HG03108 (cell line): ENCODE results near the gene SLC10A7.

Source experiments
- ATAC-seq: cut with Tn5 transposase; IDR thresholded peaks from one replicate; pipeline ENCODE4 v1.9.1; 2021; ENCODE audit warnings: moderate library complexity; ENCODE audit not compliant: unreplicated experiment

SLC10A7 gene, protein sequence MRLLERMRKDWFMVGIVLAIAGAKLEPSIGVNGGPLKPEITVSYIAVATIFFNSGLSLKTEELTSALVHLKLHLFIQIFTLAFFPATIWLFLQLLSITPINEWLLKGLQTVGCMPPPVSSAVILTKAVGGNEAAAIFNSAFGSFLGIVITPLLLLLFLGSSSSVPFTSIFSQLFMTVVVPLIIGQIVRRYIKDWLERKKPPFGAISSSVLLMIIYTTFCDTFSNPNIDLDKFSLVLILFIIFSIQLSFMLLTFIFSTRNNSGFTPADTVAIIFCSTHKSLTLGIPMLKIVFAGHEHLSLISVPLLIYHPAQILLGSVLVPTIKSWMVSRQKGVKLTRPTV

DNA sequence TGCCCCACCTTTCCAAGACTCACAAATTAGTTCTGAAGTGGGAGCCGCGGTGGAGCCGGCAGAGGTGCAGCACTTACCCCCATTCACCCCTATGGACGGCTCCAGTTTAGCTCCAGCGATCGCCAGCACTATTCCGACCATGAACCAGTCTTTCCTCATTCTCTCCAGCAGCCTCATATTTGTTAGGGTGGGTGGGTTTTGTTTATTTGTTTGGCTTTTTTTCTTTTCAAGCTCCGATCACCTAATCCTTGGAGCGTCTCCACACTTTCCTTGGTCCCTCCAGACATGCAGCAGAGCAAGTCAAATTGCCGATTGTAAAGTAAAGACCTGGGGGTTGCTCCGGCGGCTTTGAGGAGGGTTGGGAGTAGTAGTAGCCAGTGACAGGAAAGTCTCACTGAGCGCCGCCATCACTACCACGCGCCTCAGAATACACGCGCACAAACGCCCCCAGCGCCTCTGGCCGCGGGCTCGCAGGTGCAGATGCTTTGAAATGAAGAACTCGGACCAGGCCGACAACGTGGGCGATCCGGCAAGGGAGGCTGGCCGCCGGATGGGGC lies at the start of gene SLC10A7:
Gene SLC10A7, minus strand, starts transcription at position 400 of the 557 bp plus-strand sequence. Its CDS starts 223 bp downstream, at position 177.
- peak; percentile 77 for ATAC-seq

DNA sequence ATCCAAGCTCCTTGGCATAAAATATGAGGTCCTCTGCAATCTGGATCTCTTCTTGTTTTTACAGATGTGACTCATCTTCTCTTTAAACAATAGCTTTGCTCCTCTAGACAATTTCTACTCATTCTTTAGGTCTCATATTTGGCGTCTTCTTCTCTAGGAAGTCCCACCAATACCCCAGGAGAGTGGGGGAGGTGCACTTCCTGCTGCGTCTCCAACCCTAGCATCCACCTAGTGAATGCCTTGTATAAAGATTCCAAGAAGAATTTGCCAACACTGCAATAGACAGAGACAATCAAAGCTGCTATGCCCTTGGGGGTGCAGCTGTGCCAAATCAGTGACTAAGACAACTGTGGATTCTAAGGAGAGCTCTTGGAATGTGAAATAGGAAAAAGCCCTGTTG lies 45.7 kb upstream of the SLC10A7 start:
- ATAC-seq, result no peak

DNA sequence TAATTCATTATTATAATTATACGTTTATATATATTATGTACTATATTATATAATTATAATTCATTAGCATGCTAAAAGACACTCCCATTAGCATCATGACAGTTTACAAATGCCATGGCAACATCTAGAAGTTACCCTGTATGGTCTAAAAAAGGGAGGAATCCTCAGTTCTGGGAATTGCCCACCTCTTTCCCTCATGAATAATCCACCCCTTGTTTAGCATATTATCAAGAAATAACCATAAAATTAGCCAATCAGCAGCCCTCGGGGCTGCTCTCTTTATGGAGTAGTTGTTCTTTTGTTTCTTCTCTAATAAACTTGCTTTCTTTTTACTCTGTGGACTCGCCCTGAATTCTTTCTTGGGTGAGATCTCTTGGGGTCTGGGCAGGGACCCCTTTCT lies 42.8 kb upstream of the SLC10A7 start:
- ATAC-seq, result no peak

DNA sequence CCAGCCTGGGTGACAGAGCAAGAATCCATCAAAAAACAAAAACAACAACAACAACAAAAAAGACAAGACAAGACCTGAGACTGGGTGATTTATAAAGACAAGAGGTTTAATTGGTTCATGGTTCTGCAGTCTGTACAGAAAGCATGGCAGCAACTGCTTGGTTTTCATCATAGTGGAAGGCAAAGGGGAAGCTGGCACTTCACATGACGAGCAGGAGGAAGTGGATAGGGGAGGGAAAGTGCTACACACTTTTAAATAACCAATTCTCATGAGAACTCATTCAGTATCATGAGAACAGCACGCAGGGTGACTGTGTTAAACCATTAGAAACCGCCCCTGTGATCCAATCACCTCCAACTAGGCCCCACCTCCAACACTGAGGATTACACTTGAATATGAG lies 28.4 kb upstream of the SLC10A7 start:
- ATAC-seq, result no peak

DNA sequence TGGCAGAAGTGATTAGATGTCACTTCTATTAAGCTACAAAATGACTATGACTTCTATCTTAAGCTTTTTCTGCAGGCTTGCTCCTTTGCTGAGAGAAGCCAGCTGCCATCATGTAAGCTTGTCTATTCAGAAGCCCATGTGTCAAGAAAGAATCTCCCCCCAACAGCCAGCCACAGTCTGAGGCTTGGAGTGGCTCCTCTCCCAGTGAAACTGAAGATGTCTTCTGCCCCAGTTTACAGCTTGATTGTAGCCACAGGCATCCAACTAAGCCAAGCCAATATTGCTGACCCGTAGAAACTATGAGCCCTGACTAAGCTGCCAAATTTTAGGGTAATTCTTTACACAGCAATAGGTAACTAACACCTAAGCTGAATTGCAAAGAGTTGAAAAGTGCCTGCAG lies 26.7 kb upstream of the SLC10A7 start:
- no peak for ATAC-seq

DNA sequence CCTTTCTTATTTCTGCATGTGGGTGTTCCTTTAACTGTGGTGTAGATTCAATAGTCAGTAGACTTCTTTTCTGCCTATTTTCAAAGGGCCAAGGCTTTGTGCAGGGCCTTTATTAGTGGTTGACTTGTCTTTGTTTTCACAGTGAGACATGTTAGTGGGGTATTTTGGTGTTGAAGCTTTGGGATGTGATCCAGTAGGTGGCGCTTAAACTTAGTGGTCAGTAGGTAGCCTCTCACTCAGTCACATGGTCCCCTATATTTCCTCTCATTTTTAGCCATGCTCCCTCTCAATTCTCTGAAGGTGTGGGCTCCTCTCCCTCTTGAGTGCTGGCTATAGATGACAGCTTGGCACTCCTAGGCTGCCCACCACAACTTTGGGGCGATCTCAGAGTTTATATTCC lies 23.4 kb upstream of the SLC10A7 start:
- ATAC-seq, result no peak

DNA sequence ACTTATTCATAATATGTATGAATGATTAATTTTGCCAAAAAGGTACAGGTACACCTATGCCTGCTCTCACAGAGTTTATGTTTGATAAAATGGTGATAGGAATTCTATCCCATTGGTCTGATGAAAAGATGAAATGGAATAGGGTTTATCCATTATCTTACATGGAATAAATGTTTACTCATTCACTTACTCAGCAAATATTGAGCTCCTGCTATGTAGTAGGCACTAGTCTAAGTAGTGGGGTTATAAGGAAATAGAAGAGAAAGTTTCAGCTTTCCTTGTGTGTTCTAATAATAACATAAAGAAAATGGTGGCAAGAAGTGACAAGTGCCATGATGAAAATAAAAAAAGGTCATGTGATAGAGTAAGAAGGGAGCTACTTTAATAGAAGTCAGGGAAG lies 12.4 kb upstream of the SLC10A7 start:
- no peak for ATAC-seq

DNA sequence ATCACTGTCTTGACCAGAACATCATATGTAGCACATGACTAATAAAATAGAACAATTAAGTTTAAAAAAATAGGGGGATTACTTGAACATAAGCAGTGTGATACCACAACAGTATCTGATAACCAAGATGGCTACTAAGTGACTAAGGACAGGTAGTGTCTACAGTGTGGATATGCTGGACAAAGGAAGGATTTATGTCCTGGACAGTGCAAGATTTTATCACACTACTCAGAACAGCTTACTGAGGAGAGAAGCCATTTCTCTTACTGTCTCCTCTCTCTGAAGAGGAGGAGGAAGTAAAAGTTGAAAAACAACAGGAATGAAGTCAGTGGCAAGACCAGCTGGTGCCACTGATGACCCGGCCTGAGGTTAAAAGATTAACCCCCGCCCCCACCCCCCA lies 4.0 kb upstream of the SLC10A7 start:
- no peak for ATAC-seq

DNA sequence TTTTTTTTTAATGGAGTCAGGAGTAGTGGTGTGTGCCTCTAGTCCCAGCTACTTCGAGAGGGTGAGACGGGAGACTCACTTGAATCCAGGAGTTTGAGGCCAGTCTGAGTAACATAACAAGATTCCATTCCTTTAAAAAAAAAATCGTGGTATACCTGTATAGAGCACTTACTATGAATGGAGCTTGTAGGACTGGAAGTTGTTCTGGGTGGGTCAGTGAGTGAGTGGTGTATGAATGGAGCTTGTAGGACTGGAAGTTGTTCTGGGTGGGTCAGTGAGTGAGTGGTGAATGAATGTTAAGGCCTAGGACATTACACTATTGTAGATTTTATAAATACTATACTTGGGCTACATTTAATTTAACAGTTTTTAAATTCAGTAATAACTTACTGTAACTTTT lies 2.9 kb upstream of the SLC10A7 start:
- no peak for ATAC-seq

DNA sequence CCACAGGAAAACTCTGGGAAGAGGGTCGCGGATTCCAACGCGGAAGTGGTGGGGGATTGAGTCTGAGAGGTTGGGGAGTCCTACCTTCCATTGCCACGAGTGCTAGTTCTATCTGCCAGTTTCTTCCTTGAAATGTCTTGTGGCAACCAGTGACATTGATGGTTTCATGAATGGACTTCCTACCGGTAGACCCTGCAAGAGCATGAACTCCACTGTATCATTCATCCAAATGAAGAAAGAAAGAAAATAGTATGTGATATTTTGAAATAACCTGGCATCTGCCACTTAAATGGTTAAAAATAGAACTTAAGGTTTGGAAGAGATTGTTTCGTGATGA lies 1.1 kb upstream of the SLC10A7 start:
- peak; percentile 10 for ATAC-seq

DNA sequence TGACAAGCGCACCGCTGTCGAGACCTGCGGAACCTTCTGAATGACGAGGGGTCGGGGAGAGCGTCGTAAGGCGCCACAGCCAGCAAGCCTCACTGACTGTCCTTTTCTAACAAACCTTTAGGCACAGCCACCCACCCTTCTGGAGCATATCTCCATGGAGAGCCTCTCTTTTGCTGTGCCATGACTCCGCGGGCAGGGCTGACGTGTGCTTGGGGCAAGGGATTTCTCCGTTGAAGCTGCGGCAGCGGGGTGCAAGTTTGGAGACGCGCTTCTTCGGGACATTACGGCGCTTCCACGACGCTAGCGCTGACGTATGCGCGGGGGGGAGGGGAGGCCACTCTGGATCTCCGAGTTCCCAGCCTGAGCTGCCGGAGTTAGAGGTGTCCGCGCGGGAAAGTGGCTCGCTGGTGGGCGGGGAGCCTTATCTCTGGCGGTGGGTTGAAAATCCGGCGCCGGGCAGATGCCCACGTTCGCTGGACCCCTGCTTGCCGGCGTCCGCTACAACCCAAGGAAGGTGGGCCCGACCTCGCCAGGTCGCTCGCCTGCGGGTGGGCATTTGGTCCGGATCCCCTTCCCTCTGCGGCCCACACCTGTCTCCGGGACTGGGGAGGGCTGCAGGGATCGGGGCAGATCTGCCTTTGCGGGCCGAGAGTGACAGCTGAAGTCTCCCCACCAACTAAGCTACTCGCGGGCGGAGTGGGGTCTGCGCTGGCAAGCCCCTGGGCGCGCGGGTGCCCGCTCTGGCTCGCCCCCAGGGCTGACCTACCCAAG lies 543 bp upstream of the SLC10A7 start:
- ATAC-seq, result peak; percentile 71

DNA sequence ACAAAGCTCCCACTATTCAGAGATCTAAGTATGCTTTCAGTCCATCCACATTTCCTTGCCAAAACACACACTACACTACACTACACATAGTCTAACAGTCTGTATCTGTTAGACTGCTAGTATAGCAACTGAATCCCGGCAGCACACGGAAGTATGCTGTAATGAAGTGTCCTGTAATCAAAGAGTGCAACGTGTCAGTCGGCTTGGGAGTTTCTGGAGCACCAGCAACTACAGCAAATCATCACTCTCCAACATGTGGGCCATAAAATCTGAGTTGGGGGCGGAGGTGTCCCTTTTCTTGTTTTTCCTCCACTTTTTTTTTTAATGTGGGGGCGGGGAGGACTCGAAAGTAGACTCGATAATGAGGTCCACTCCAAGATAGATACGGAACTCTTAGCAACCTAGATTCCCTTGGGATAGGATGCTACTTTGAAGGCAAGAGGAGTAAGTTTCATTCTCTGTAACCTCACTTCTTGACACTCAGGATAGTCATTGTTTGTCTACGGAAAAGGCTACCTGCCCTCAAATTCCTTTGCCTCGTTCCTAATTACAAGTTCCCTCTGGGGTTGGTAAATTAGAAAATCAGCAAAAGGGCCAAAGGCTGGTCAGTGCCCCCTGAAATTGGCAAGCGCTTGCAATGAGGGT lies 722 bp downstream of the SLC10A7 start:
- peak; percentile 40 for ATAC-seq

DNA sequence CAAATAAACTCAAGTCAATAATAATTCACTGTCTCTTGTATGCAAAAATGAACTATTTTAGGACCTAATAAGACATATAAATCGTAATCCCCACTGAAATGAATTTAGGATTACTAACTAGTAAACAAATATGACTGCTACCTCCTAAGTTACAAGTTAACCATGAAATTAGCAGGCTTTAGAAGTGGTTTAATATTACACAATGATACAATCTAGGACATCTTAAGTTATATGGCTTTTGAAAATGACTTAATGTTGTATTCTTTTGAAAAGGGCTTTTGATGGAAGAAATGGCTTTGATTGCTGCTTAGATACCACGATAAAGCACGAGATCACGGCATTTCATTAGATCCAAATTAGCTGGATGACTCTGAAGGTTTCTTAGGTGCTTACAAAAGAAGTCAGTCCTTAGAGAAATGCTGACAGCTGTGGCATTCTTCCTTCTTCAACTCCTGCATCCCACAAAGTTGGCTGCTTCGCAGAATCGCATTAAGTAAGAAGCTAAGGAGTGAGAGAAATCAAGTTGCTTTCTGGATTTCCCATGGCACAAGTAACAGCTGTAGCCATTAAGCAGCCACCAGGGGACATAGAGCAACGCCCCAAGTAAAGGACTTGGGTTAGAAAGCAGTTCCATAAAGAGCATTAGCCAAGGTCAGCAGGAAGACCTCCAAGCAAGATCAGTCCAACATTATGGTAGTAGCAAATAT lies 6.9 kb downstream of the SLC10A7 start:
- ATAC-seq, result no peak

DNA sequence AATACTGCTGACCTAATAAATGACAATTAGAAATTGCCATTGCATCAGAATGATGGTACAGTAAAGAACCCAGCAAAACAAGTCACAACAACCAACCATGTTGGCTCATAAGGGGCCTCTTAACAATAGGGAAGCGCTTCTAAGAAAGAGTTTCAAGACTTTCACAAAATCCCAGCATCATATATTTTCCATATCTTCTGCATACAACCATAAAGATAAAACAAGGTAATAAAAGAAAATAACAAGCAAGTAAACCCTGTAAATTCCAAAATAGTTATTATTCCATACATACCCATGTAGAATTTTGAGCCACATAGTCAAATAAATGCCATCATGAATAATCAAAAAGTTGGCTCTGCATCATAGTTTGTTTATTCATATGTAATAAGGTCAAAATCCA lies 8.2 kb downstream of the SLC10A7 start:
- ATAC-seq, result no peak

DNA sequence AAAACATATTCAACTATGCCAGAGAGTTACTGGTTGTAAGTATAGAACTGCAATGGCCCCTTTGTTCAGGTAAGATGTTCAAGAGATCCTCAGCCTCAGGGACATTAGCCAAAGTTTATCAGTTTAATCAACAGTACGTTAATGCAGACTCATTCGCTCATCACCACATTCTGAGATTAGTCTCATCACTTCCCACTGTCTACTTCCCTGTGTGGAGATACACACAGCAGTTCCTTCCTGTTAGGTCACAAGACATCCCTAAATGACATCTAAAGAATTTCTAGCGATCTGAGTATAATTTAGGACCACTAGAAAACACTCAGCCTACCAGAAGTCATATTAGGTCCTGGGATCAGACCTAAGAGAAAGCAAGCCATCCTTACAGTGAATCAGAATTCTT lies 10.4 kb downstream of the SLC10A7 start:
- no peak for ATAC-seq

DNA sequence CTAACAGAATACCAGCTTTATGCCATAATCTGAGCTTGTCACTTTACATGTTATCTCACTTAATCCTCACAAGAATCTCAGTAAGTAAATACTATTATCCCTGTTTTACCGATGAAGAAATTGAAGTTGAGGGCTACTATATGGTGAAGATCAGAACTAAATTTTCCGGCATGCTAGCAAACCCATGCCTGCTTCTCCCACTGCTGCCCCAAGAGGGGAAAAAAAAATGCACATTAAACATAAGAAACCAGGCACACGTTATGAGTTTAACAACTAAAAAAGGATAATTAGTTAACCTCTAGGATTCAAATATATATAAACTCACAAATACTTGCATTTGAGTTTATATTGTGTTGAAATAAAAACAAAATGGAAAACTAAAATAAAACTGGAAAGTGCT lies 10.8 kb downstream of the SLC10A7 start:
- ATAC-seq, result no peak

DNA sequence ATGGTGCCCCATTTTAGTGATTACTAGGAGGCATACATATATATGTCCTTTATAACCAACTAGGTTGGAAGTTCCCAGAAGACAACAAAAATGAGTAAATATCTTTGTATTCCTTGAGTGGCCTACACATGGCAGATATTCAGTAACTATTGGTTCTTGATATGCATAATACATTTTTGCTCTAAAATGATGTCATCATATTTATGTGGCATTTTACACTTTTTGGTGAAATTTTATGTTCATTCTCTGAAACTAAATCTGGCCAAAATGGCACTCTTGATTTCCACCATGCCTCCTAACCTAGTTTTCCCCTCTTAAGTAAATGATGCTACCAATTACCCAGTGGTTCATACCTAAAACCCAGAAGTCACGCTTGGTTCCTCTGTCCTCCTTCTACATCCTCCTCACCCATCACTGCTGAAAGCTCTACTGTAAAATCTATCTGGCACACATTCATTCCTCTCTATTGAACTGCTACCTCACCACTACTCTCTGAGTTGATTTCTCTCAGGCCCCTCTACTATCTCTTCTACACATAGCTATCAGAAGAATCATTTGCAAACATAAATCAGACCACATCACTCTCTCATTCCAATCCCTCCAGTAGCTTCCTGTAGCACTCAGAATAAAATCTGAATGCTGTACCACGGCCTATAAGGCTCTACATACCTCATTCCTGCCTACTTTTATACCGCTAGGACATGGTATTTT lies 13.4 kb downstream of the SLC10A7 start:
- no peak for ATAC-seq

DNA sequence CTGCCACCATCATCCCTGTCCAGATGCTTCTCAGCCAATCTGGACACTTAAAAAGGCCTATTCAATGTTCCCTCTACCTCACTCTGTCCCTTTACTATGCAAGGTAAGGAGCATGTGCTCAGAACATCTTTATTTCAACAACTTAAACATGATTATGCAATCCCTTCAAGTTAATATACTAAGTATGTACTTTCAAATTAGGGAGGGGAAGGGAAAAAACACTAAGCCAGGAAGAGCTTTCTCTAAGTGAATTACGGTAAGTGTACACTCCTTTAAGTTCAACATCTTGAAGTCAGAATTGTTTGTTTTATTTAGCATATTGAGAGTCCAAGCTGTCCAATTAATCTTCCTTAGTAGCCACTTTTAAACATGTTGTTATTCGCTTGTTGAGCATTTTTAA lies 14.1 kb downstream of the SLC10A7 start:
- no peak for ATAC-seq

DNA sequence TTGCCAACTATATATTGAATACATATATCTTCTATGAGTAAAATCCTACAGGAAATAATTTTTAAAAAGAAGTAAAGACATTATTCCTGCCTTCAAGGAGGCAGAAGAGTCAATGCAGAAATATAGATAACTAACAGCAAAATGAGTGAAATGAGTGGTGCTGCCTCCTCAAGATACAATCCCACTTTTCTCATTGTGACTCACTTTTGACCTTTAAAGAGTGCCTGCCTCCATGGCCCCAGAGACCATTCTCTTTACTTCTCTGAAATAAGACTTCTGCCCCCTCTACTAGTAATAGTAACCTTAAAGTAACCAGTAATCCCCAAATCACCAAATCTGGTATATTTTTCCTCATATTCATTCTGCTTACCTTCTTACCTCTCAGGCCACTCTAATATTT lies 15.5 kb downstream of the SLC10A7 start:
- ATAC-seq, result no peak

DNA sequence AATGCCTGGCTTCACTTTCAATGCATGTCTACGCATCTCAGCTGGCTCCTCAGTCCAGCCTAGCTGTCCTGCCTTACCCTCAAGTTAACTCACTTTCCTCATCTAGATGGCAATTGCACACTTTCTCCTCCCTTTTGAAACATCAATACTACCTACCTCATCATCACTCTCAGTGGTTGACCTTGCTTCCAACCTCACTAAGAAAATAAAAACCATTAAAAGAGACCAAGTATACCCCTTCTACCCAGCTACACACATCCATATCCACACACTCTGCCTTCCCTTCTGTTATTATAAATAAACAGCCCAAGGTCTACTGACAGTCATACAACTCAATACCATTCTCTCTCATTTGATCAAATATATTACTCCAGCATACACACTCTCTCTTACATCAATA lies 21.5 kb downstream of the SLC10A7 start:
- no peak for ATAC-seq

DNA sequence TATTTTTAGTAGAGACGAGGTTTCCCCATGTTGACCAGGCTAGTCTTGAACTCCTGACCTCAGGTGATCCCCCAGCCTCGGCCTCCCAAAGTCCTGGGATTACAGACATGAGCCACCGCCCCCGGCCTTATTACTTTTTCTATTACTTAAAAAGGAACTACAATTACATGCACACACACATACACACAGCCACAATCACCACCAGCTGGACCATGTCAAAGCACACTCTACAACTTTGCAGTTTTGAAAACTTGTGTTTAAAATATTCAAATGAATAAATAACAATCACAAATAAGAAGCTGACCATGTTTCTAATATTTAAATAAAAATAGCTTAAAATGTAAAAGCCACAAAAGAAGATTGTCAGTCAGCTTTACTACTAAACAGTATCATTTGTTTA lies 23.4 kb downstream of the SLC10A7 start:
- no peak for ATAC-seq
